ENCODE data around the gene PDE7B.

- no peak for TF ChIP-seq CTCF (conservative IDR thresholded peaks at IDR 0.05; ENCODE audit: low read length)
- TF ChIP-seq EZH2phosphoT487 (IDR thresholded peaks at IDR 0.05; ENCODE audit: borderline replicate concordance, low read depth, low read length) = no peak
Measured at GRCh38 chr6:136153707-136154375, 302.3 kb downstream of the PDE7B start.

Measured in OCI-LY7 (cell line).